ENCODE measurements around the gene ZNF330. TPM values are rescaled to one million over a fixed set of nuclear protein-coding genes. Genes with fewer than 3 reads are reported as not detected.

The ZNF330 gene
- total RNA-seq, 6 donors from 2014 or later: 33.6 to 45.1 (median 40.9) TPM

- WGBS, 2 donors: 64 to 71% methylated on average over 4 of the region's 4 CpGs
- H3K4me1 ChIP-seq: no peaks in the 10 kb centered on the region
- no peaks in the 10 kb centered on the region for H3K27me3 ChIP-seq
- H3K4me3 ChIP-seq: no peak overlapping the region
- DNase-seq (peak in 1 of 2 donors; percentile 69), ATAC-seq (ENCODE audit: low FRiP score in 2 of 2) (peak in 1 of 2 donors; percentile 34)
- TF ChIP-seq POLR2A (IDR thresholded peaks at IDR 0.05) (no peak), EP300 (IDR thresholded peaks at IDR 0.05) (peak in 1 of 4 donors; percentile 80), CTCF (IDR thresholded peaks at IDR 0.05) (no peak), POLR2AphosphoS5 (IDR thresholded peaks at IDR 0.05) (peak in 1 of 2 donors; percentile 72)
- no peaks in the 10 kb centered on the region for H3K9me3 ChIP-seq
- no peak overlapping the region for H3K27ac ChIP-seq
- no peaks in the 10 kb centered on the region for H3K36me3 ChIP-seq
These were observed 27.3 kb downstream of the ZNF330 start for GRCh38 chr4:141248029-141248428.

- Histone ChIP-seq H3K9me3 (no peaks in the 10 kb centered on the region), H3K4me3 (no peak overlapping the region), H3K4me1 (no peaks in the 10 kb centered on the region), H3K36me3 (no peaks in the 10 kb centered on the region), H3K27me3 (no peaks in the 10 kb centered on the region), H3K27ac (no peak overlapping the region)
- TF ChIP-seq POLR2A (IDR thresholded peaks at IDR 0.05): no peak
- TF ChIP-seq CTCF (IDR thresholded peaks at IDR 0.05): no peak
- TF ChIP-seq EP300 (IDR thresholded peaks at IDR 0.05): no peak
- no peak for TF ChIP-seq POLR2AphosphoS5 (IDR thresholded peaks at IDR 0.05)
- DNase-seq (no peak), ATAC-seq (ENCODE audit: low FRiP score in 2 of 2) (no peak)
These were observed 27.8 kb downstream of the ZNF330 start for GRCh38 chr4:141248486-141248885.

GRCh38 chr4:141254326-141254725 lies 33.6 kb downstream of the ZNF330 start:
- Histone ChIP-seq H3K27me3 (no peaks in the 10 kb centered on the region), H3K36me3 (no peaks in the 10 kb centered on the region), H3K4me1 (no peaks in the 10 kb centered on the region), H3K9me3 (no peaks in the 10 kb centered on the region), H3K4me3 (no peak overlapping the region), H3K27ac (no peak overlapping the region)
- ATAC-seq (ENCODE audit: low FRiP score in 2 of 2): no peak
- DNase-seq: no peak
- no peak for TF ChIP-seq POLR2A (IDR thresholded peaks at IDR 0.05)
- TF ChIP-seq CTCF (IDR thresholded peaks at IDR 0.05): no peak
- no peak for TF ChIP-seq EP300 (IDR thresholded peaks at IDR 0.05)

- no peak overlapping the region for H3K4me3 ChIP-seq
- DNase-seq (no peak), ATAC-seq (ENCODE audit: low FRiP score in 2 of 2) (no peak)
- H3K9me3 ChIP-seq: no peaks in the 10 kb centered on the region
- H3K4me1 ChIP-seq: no peaks in the 10 kb centered on the region
- no peak for TF ChIP-seq CTCF (IDR thresholded peaks at IDR 0.05)
- no peak for TF ChIP-seq POLR2A (IDR thresholded peaks at IDR 0.05)
- no peak for TF ChIP-seq EP300 (IDR thresholded peaks at IDR 0.05)
- TF ChIP-seq POLR2AphosphoS5 (IDR thresholded peaks at IDR 0.05): no peak
- 85 to 90% methylated on average over 2 of the region's 2 CpGs for WGBS, 2 donors
- H3K27me3 ChIP-seq: no peaks in the 10 kb centered on the region
- H3K27ac ChIP-seq: no peak overlapping the region
- H3K36me3 ChIP-seq: no peaks in the 10 kb centered on the region
These were observed 34.3 kb downstream of the ZNF330 start for GRCh38 chr4:141255016-141255415.

- ATAC-seq (ENCODE audit: low FRiP score in 2 of 2): no peak
- DNase-seq: no peak
- Histone ChIP-seq H3K27me3 (no peaks in the 10 kb centered on the region), H3K36me3 (no peaks in the 10 kb centered on the region), H3K4me3 (no peak overlapping the region), H3K9me3 (no peaks in the 10 kb centered on the region), H3K4me1 (no peaks in the 10 kb centered on the region), H3K27ac (no peak overlapping the region)
- no peak for TF ChIP-seq POLR2A (IDR thresholded peaks at IDR 0.05)
- no peak for TF ChIP-seq EP300 (IDR thresholded peaks at IDR 0.05)
- TF ChIP-seq CTCF (IDR thresholded peaks at IDR 0.05): no peak
- TF ChIP-seq POLR2AphosphoS5 (IDR thresholded peaks at IDR 0.05): no peak
These were observed 37.9 kb downstream of the ZNF330 start for GRCh38 chr4:141258558-141258957.
